ENCODE measurements around the gene STK39. TPM values are rescaled to one million over a fixed set of nuclear protein-coding genes. Genes with fewer than 3 reads are reported as not detected.

The STK39 gene
- total and polyA plus RNA-seq, 2 donors (not counting 1 experiment from before 2014, with no cell fraction given), result 2.3 to 14.6 TPM

GRCh38 chr2:168201584-168202116 lies 45.7 kb downstream of the STK39 start:
- Mint-ChIP-seq H3K27me3 (no peaks in the 10 kb centered on the region), H3K27ac (no peak overlapping the region)
- no peaks in the 10 kb centered on the region for H4K20me1 ChIP-seq (ENCODE audit: control insufficient read depth, insufficient read depth, low read length, poor library complexity, severe bottlenecking)

DNA sequence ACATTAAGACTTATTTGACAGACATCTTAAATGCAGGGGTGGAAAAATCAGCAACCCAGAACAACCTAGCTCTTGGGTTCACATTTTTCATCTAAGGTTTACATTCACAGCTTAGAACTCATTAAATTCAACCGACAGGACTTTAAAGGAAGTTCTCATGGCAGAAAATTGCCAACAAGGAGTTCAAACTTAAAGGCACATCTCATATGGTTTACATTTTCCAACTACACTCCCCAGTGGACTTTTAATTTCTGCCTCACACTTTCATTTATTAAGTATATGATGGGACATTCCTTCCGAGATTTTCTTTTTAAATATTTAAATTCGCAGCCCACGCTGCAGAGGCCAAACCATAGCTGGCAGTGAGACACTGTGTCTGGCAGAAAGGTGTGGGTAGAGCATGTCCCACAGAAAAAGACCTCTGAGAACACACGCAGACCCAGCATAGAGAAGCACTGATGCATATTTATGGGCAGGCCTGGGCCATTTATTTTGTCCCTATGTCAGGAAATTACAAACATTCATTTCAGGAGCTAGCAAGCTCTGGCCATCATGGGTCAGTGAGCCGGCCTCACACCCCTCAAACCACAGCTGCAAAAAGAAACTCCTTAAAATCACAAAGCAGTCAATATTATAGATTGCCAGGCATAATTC lies 46.3 kb downstream of the STK39 start:
- intact Hi-C loops (cut with micrococcal nuclease), result no loop called here
- POLR2A ChIA-PET, result no interaction called here
- Histone ChIP-seq H3K36me3 (replicated peaks in 1 of 2; ENCODE audit: control extremely low read depth in 1 of 2, control insufficient read depth in 1 of 2, extremely low read depth in 1 of 2, insufficient read depth in 2 of 2, low read length in 1 of 2) (peaks cover 0 to 2% of the 10 kb centered on the region in 2 experiments), H2AFZ (ENCODE audit: insufficient read depth, low read depth, low read length, poor library complexity, severe bottlenecking) (no peak overlapping the region), H3K27ac (ENCODE audit: low read length in 2 of 2) (no peak overlapping the region), H4K20me1 (ENCODE audit: control insufficient read depth, insufficient read depth, low read length, poor library complexity, severe bottlenecking) (no peaks in the 10 kb centered on the region), H3K27me3 (replicated peaks in 1 of 4; ENCODE audit: control extremely low read depth in 1 of 4, control insufficient read depth in 3 of 4, insufficient read depth in 4 of 4, low read length in 3 of 4) (no peaks in the 10 kb centered on the region), H3K4me3 (ENCODE audit: control extremely low read depth in 1 of 5, extremely low read depth in 1 of 5, insufficient read depth in 1 of 5, low read depth in 2 of 5, low read length in 4 of 5) (no peak overlapping the region), H3K4me2 (replicated peaks; ENCODE audit: low read depth, low read length, poor library complexity, severe bottlenecking) (no peak overlapping the region), H3K9me3 (ENCODE audit: control extremely low read depth in 1 of 3, control insufficient read depth in 2 of 3, insufficient read depth in 1 of 3, low read length in 2 of 3) (no peaks in the 10 kb centered on the region), H3K4me1 (ENCODE audit: control insufficient read depth in 2 of 2, insufficient read depth in 2 of 2, low read length in 2 of 2) (no peaks in the 10 kb centered on the region), H3K79me2 (ENCODE audit: control insufficient read depth, insufficient read depth, low read length) (peaks cover 34% of the 10 kb centered on the region), H3K9ac (ENCODE audit: low read length) (no peak overlapping the region)
- DNase-seq (no peak), ATAC-seq (ENCODE audit: low read depth) (no peak)
- TF ChIP-seq, protein P1, sequence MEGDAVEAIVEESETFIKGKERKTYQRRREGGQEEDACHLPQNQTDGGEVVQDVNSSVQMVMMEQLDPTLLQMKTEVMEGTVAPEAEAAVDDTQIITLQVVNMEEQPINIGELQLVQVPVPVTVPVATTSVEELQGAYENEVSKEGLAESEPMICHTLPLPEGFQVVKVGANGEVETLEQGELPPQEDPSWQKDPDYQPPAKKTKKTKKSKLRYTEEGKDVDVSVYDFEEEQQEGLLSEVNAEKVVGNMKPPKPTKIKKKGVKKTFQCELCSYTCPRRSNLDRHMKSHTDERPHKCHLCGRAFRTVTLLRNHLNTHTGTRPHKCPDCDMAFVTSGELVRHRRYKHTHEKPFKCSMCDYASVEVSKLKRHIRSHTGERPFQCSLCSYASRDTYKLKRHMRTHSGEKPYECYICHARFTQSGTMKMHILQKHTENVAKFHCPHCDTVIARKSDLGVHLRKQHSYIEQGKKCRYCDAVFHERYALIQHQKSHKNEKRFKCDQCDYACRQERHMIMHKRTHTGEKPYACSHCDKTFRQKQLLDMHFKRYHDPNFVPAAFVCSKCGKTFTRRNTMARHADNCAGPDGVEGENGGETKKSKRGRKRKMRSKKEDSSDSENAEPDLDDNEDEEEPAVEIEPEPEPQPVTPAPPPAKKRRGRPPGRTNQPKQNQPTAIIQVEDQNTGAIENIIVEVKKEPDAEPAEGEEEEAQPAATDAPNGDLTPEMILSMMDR (IDR thresholded peaks at IDR 0.05), result no peak
- TF ChIP-seq EZH2 (IDR thresholded peaks at IDR 0.05; ENCODE audit: borderline replicate concordance, insufficient read depth, low read depth, low read length, poor library complexity, severe bottlenecking), result no peak
- Mint-ChIP-seq H3K4me3 (no peak overlapping the region), H3K27ac (no peak overlapping the region), H3K9me3 (ENCODE audit: insufficient read depth) (no peaks in the 10 kb centered on the region), H3K4me1 (peaks cover 31% of the 10 kb centered on the region), H3K27me3 (no peaks in the 10 kb centered on the region)
- CTCF ChIA-PET, result no interaction called here
- WGBS (ENCODE audit: insufficient coverage), result 86% methylated on average over 1 of the region's 6 CpGs

More at GRCh38 chr2:168201584-168202116, 45.7 kb downstream of the STK39 start:
- no peaks in the 10 kb centered on the region for H3K9me3 ChIP-seq (ENCODE audit: control extremely low read depth in 1 of 3, control insufficient read depth in 2 of 3, insufficient read depth in 1 of 3, low read length in 2 of 3)
- H3K79me2 ChIP-seq (ENCODE audit: control insufficient read depth, insufficient read depth, low read length), result peaks cover 37% of the 10 kb centered on the region
- H3K4me1 ChIP-seq (ENCODE audit: control insufficient read depth in 2 of 2, insufficient read depth in 2 of 2, low read length in 2 of 2), result no peaks in the 10 kb centered on the region
- Mint-ChIP-seq H3K4me1 (peaks cover 30% of the 10 kb centered on the region), H3K4me3 (no peak overlapping the region), H3K9me3 (ENCODE audit: insufficient read depth) (no peaks in the 10 kb centered on the region)
- no peak overlapping the region for H3K4me2 ChIP-seq (replicated peaks; ENCODE audit: low read depth, low read length, poor library complexity, severe bottlenecking)
- intact Hi-C loops (cut with micrococcal nuclease), result no loop called here
- no peak overlapping the region for H3K9ac ChIP-seq (ENCODE audit: low read length)
- WGBS (ENCODE audit: insufficient coverage), result 80% methylated on average over 3 of the region's 5 CpGs
- peaks cover 0 to 2% of the 10 kb centered on the region in 2 experiments for H3K36me3 ChIP-seq (replicated peaks in 1 of 2; ENCODE audit: control extremely low read depth in 1 of 2, control insufficient read depth in 1 of 2, extremely low read depth in 1 of 2, insufficient read depth in 2 of 2, low read length in 1 of 2)
- no peak overlapping the region for H3K27ac ChIP-seq (ENCODE audit: low read length in 2 of 2)
- H3K27me3 ChIP-seq (replicated peaks in 1 of 4; ENCODE audit: control extremely low read depth in 1 of 4, control insufficient read depth in 3 of 4, insufficient read depth in 4 of 4, low read length in 3 of 4), result no peaks in the 10 kb centered on the region
- no peak for TF ChIP-seq EZH2 (IDR thresholded peaks at IDR 0.05; ENCODE audit: borderline replicate concordance, insufficient read depth, low read depth, low read length, poor library complexity, severe bottlenecking)
- TF ChIP-seq, protein P1 (IDR thresholded peaks at IDR 0.05), result no peak
- DNase-seq (no peak), ATAC-seq (ENCODE audit: low read depth) (no peak)
- CTCF ChIA-PET, result no interaction called here
- no peak overlapping the region for H2AFZ ChIP-seq (ENCODE audit: insufficient read depth, low read depth, low read length, poor library complexity, severe bottlenecking)
- POLR2A ChIA-PET, result no interaction called here
- H3K4me3 ChIP-seq (ENCODE audit: control extremely low read depth in 1 of 5, extremely low read depth in 1 of 5, insufficient read depth in 1 of 5, low read depth in 2 of 5, low read length in 4 of 5), result no peak overlapping the region

Data from B cell (primary cell).